ENCODE measurements around the gene BTN2A1.
A peak's percentile ranks its signal among the peaks of the same experiment; 100 is the strongest.

The BTN2A1 gene

DNA sequence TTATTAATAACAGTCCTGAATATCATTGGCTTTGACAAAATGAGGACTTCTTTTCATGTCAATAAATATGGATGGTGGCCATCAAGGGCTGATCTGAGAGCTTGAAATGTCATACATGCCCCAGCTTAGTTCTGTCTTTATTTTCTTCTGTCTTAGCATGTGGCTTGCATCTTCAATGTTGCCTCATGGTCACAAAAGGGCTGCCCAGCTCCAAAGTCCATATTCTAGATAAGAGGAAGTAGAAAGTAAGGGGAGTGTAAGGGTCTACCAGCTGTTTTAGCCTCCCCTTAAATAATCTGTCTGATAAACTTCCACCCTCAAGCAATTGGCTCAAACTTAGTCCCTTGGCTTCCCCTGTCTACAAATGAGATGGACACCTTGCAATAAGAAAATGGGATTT, 14.2 kb downstream of the BTN2A1 start:
- DNase-seq: no peak

- DNase-seq: peak; percentile 35
These were observed 15.0 kb downstream of the BTN2A1 start for GRCh38 chr6:26472549-26473290.

GRCh38 chr6:26473429-26473757, 15.6 kb downstream of the BTN2A1 start:
- DNase-seq: no peak

DNA sequence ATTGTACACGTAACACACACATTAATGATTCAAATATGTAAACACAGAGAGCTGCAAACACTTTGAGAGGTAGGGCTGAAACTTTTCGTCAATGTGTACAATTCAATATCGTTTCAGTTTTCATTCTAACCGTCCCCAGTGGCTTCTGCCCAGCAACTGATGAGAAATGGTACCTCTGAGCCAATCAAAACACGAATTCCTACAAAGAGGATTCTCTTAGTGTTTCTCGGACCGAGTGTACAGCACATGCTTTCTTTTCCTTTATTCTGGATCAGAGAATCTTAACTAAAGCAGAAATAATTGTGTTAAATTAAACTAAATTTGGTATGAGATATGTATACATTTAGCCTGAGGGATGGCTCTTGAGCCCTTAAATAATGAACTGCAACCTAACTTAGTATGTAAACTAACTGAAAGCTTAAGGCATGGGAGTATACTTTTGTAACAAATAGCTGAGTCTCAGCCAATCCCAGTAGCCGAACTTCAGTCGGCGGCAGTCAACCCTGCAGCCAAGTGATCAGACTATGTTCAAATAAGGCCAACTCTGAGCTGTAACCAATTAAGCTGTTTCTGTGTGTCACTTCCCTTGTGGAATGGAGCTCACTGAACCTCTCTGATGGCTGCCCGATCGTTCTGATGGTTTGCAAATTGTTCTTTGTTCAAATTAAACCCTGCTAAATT, 16.1 kb downstream of the BTN2A1 start:
- DNase-seq: peak; percentile 96

DNA sequence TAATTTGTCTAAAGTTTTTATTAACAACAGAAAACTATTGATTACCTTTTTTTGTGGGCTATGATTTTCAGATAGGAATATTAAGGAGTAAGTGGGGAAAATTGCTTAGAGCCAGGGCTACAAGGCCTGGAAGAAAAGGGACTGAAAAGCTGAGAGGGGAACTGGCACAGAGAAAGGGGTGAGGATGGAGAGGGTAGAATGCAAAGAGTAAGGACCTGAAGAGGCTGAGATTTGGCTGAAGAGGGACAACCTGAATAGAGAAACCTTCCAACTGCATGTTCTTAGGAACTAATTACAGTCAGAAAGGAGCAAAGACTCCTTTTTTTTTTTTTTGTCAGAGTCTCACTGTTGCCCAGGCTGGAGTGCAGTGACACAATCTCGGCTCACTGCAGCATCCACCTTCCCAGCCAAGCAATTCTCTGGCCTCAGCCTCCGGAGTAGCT, 16.7 kb downstream of the BTN2A1 start:
- no peak for DNase-seq

GRCh38 chr6:26475823-26476729, 18.3 kb downstream of the BTN2A1 start:
- DNase-seq: peak; percentile 22

DNA sequence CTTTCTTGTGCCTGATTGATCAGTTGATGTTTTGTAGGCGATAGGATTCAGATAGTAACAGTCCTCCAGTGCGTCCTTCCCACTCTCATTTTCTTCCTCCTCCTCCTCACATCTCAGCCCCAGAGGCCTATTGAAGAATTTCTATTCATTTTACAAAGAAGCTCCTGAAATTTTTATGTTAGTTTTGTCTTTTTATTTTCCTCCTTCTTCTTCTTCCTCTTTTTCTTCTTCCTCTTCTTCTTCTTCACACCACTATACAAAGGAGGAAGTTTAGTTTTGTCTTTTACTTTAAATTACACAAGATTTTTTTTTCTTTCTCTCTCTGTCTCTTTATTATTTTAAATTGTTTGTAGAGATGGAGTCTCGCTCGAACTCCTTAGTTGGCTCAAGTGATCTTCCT, 19.1 kb downstream of the BTN2A1 start:
- DNase-seq: no peak

DNA sequence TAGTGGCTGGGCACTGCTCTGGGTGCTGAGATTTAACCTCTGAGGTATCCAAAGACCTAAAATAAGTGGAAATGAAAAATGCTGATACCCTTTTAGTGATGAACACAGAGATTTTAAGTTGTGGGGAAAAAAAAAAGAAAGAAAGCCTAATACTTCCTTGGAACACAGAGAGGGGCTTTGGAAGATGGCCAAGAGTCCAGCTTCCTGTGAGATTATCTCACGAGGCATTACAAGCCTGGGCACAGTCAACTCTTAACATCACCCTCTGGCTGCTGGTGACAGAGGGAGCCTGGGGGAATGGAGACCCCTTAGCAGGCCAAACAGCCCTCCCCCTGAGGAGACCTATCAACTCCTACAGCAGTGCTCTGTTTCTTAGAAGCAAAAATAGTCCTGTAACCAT, 19.7 kb downstream of the BTN2A1 start:
- no peak for DNase-seq

- no peak for DNase-seq
These were observed 20.6 kb downstream of the BTN2A1 start for GRCh38 chr6:26478100-26478984.

DNA sequence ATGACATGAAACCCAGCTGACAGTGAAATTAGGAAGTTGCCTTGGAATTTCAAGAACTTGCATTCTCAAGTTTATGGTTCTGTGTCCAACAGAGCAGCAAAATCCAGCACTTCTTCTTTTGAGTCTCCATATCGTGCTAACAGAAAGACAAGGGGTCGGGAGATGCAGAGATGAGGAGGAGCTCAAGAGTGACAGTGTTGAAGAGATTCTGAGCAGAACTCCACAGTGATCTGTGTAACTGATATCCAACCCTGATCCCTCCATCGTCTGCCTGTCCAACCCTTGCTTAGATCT, 21.2 kb downstream of the BTN2A1 start:
- DNase-seq: no peak

- DNase-seq: no peak
These were observed 24.6 kb downstream of the BTN2A1 start for GRCh38 chr6:26482338-26482737.

DNA sequence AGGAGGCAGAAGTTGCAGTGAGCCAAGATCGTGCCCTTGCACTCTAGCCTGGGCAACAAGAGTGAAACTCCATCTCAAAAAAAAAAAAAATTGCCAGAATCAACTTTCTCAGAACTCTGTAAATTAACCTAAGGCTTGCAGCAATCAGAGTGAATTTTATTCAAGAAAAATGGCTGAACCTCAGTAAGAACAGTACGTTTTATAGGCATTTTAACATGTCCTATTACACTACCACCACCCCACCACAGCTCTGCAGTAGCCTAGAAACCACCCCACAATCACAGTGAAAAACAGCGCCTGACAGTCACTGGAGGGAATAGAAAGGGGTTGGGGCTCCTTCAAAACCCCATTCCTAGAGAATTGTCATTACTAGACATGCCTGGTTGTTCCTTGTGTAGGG, 26.0 kb downstream of the BTN2A1 start:
- no peak for DNase-seq

- no peak for DNase-seq
These were observed 26.4 kb downstream of the BTN2A1 start for GRCh38 chr6:26484161-26484560.

DNA sequence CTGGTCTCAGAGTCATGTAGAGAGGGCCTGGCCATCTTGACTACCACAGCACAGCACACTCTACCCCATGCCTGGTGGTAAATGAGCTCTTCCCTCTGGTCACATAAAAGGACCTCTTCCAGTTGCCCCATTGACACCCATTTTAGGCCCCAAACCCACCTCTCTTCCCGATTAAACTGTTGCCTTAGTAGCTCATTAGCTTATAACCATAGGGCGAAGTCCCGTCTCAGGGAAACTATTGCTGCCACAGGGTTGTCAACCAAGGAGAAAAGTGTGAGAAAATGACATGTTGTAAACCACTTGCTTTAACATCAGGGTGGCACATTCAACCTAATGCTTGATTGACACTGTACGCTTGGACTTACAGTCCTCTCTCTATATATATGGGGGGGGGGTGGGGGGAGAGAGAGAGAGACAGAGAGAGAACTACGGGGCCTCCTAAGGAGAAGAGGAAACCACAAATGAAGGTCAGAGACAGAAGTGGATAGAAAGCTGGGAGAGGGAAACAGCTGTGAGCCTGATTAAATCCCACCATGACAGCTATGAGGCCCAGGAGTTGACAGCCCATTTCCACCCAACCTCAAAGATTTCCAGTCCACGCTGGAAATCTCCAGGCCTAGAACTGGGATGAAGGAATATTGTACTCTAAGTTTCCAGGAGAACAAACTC, 27.5 kb downstream of the BTN2A1 start:
- DNase-seq: no peak

GRCh38 chr6:26486358-26486757, 28.6 kb downstream of the BTN2A1 start:
- no peak for DNase-seq

DNA sequence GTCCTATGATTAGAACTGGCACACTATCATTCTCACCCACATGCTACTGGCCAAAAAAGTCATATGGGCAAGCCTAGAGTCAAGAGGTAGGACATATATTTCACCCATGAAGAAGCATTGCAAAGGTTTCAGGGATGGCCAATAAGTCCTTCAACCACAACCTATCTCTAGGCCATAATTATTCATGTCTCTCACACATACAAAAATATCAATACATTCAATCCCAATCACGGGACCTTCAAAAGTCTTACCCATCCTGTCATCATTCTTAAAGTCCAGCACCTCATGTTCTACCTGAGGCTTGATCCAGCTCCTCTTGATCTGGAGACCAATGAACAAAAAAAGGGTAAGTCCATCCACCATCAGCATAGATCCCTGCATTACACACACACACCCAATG, 29.7 kb downstream of the BTN2A1 start:
- no peak for DNase-seq

- DNase-seq: no peak
These were observed 32.5 kb downstream of the BTN2A1 start for GRCh38 chr6:26489996-26490964.

- no peak for DNase-seq
These were observed 33.8 kb downstream of the BTN2A1 start for GRCh38 chr6:26491604-26492003.

- peak; percentile 17 for DNase-seq
These were observed 35.5 kb downstream of the BTN2A1 start for GRCh38 chr6:26493258-26493657.

- no peak for DNase-seq
These were observed 36.4 kb downstream of the BTN2A1 start for GRCh38 chr6:26494117-26494516.

DNA sequence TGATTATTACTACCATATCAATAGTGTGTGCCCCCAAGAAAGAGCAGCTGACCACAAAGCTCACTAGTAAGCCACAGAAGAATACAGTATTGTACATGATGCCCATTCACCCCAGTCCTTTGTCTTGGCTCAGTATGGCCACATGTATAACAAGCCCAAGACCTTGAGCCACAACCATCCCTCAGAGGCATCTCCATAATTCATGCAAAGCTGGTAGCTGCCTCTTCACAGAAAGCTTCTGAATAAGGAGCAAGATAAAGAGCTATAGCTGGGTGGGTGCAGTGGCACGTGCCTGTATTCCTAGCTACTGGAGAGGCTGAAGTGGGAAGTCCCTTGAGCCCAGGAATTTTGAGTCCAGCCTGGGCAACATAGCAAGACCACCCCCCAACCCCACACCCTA, 37.5 kb downstream of the BTN2A1 start:
- DNase-seq: no peak
